ENCODE data around the gene TPP2.

Gene TPP2

GRCh38 chr13:102693250-102693649 is 96.5 kb downstream of the TPP2 start:
- no peak for DNase-seq (ENCODE audit: low read depth in 1 of 2, low spot score in 1 of 2)
- TF ChIP-seq JUND (IDR thresholded peaks at IDR 0.05; ENCODE audit: low read depth) = no peak
- in situ Hi-C loops (cut with HindIII; ENCODE audit: low pct_unique_long_range_greater_than_20kb, low sequenced_read_pairs) = no loop called here

- no peak for DNase-seq (ENCODE audit: low read depth in 1 of 2, low spot score in 1 of 2)
- no peak for TF ChIP-seq JUND (IDR thresholded peaks at IDR 0.05; ENCODE audit: low read depth)
- in situ Hi-C loops (cut with HindIII; ENCODE audit: low pct_unique_long_range_greater_than_20kb, low sequenced_read_pairs) = no loop called here
Observed at GRCh38 chr13:102693776-102694175, 97.0 kb downstream of the TPP2 start.

GRCh38 chr13:102694937-102695336 is 98.2 kb downstream of the TPP2 start, which contains the start of gene METTL21C:
METTL21C (minus strand) TSS chr13:102695044; CDS start chr13:102694498, 546 bp downstream.
- no peak for TF ChIP-seq JUND (IDR thresholded peaks at IDR 0.05; ENCODE audit: low read depth)
- in situ Hi-C loops (cut with HindIII; ENCODE audit: low pct_unique_long_range_greater_than_20kb, low sequenced_read_pairs) = no loop called here

DNA sequence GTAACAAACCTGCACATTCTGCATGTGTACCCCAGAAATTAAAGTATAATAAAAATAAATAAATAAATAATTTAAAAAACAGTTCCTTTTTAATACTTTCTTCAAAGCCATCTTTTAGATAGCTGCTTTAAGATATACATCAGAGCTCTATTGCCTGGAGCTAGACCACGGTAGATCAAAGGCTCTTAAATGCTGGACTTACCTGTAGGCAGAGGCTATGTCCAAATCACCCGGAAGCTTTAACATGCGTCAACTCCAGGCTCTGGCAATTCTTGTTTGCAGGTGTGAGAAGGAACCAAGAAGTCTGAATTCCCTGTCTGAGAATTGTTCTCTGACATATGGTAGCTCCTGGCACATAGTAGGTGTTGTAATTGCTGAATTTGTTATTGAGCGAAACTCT is 99.7 kb downstream of the TPP2 start:
- no peak for TF ChIP-seq JUND (IDR thresholded peaks at IDR 0.05; ENCODE audit: low read depth)
- in situ Hi-C loops (cut with HindIII; ENCODE audit: low pct_unique_long_range_greater_than_20kb, low sequenced_read_pairs) = no loop called here
- DNase-seq (ENCODE audit: low read depth in 1 of 2, low spot score in 1 of 2) = no peak

More at GRCh38 chr13:102694937-102695336, 98.2 kb downstream of the TPP2 start, which contains the start of gene METTL21C:
- DNase-seq (ENCODE audit: low read depth in 1 of 2, low spot score in 1 of 2) = no peak

DNA sequence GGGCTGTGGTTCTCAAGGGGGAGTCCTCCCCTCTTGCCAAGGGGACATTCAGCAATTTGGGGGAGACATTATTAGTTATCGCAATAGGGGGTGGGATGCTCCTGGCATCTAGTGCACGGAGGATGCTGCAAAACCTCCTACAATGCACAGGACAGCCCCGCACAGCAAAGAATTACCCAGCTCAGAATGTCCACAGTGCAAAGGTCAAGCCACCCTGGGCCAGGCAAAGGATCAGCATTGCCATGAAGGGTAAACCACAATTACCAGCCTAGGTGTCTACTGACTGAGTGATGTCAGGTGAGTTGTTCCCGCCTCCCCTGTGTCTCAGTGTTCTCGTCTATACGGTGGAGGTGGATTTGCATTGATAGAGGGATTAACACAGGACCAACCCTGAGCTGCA is 100.5 kb downstream of the TPP2 start:
- in situ Hi-C loops (cut with HindIII; ENCODE audit: low pct_unique_long_range_greater_than_20kb, low sequenced_read_pairs) = no loop called here
- no peak for DNase-seq (ENCODE audit: low read depth in 1 of 2, low spot score in 1 of 2)
- TF ChIP-seq JUND (IDR thresholded peaks at IDR 0.05; ENCODE audit: low read depth) = no peak

DNA sequence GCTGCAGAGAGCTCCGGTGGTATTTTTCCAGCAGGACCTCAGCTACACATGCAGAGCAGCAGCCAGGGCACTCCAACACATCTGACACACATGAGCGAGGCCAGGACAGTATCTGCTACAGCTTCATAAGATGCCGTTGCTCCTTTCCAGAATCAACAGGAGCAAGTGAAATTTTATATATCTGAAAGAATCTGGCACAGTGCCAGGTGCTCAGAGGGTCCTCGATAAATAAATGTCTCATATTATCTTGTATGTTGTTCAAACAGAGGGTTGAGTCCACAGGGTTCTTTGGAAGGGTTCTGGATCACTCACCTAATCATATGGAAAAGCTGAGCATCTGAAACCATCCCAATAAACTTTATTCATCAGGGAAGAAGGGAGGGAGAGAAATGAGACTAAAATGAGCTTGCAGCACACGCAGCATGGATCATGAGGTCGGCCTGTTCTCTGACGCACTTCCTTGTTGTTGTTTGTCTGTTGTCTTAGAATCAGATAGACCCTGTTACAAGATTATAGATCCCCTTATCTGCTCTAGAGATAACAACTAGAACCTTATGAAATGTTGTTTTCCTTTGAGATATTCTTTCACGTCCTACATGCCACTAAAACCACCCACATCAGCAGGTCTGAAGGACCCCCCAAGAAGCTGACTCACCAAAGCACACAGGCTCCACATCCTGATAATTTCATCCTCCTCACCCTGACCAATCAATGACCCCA is 101.3 kb downstream of the TPP2 start:
- no peak for DNase-seq (ENCODE audit: low read depth in 1 of 2, low spot score in 1 of 2)
- in situ Hi-C loops (cut with HindIII; ENCODE audit: low pct_unique_long_range_greater_than_20kb, low sequenced_read_pairs) = no loop called here
- no peak for TF ChIP-seq JUND (IDR thresholded peaks at IDR 0.05; ENCODE audit: low read depth)

DNA sequence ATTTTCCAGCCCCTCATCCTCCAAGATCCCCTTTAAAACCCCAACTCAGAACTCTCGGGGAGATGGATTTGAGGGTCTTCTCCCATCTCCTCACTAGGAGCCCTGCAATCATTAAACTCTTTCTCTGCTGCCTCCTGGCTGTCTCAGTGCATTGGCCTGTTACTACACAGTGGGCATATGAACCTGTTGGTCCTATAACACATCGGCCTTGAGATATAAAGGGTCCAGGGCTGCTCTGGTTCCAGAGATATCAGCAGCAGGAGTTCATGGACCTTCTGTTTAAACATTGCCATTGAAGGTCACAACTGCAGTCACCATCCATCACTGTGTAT is 101.8 kb downstream of the TPP2 start:
- in situ Hi-C loops (cut with HindIII; ENCODE audit: low pct_unique_long_range_greater_than_20kb, low sequenced_read_pairs) = no loop called here
- no peak for TF ChIP-seq JUND (IDR thresholded peaks at IDR 0.05; ENCODE audit: low read depth)
- no peak for DNase-seq (ENCODE audit: low read depth in 1 of 2, low spot score in 1 of 2)

DNA sequence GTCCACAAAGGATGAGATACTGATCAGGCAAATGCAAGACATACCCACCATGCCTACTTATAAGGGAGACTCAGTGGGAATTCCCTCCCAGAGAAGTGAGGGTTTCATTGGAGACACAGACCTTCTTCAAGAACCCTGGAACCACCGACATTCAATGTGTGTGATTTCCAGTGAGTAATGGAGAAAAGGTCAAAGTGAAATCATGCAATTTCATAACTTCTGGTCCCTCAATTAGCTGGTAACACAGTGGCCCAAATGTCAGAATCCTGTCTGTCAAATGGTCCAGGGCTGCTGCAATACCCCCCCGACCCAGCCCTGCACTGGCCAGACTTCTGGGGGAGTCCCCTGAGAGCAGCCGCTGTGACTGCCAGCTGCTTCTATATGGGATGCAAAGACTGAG is 102.7 kb downstream of the TPP2 start:
- no peak for TF ChIP-seq JUND (IDR thresholded peaks at IDR 0.05; ENCODE audit: low read depth)
- in situ Hi-C loops (cut with HindIII; ENCODE audit: low pct_unique_long_range_greater_than_20kb, low sequenced_read_pairs) = no loop called here
- no peak for DNase-seq (ENCODE audit: low read depth in 1 of 2, low spot score in 1 of 2)

DNA sequence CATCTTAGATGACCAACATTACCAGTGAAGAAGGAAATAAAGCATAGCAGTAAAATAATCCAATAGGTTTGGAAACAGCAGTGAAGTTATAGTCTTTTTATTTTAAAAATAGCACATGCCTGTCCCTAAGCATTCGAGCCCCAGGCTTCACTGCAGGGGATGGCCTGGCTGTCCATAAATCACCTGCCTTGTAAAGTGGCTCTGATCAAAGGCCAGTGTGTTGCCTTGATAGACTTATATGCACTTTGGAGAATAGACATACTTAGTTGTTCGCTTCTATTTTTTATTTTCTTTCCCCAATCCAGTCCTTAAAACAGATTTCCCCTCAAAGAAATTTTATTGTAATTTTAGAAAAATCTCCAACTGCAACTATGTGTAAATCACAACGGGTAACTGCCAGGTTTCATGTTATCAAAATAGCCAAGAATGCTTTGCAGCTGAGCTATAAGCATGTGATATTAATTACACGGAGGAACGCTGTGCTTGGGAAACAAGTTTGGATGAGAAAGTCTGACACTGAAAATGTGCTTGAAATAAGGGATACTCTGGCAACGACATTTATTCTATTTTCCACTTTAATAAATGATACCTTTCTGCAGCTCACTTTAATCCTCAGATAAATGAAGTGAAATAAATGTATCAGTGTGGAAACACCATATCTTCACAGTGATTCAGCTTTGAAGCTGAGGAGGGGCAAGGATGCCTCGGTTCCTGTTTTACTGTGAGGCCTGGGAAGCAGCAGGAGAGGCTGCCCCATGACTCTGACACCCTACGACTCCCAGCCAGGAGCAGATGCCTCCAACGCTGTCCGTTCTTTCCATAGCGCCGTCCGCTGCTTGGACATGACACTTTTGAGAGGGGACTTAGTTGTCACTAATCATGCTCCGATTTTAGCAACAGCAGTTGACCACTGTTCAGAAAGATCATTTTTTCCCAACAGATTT is 103.6 kb downstream of the TPP2 start:
- no peak for DNase-seq (ENCODE audit: low read depth in 1 of 2, low spot score in 1 of 2)
- no peak for TF ChIP-seq JUND (IDR thresholded peaks at IDR 0.05; ENCODE audit: low read depth)
- in situ Hi-C loops (cut with HindIII; ENCODE audit: low pct_unique_long_range_greater_than_20kb, low sequenced_read_pairs) = no loop called here

GRCh38 chr13:102701331-102701730 is 104.5 kb downstream of the TPP2 start:
- no peak for DNase-seq (ENCODE audit: low read depth in 1 of 2, low spot score in 1 of 2)
- in situ Hi-C loops (cut with HindIII; ENCODE audit: low pct_unique_long_range_greater_than_20kb, low sequenced_read_pairs) = no loop called here
- TF ChIP-seq JUND (IDR thresholded peaks at IDR 0.05; ENCODE audit: low read depth) = no peak

- DNase-seq (ENCODE audit: low read depth in 1 of 2, low spot score in 1 of 2) = no peak
- no peak for TF ChIP-seq JUND (IDR thresholded peaks at IDR 0.05; ENCODE audit: low read depth)
- in situ Hi-C loops (cut with HindIII; ENCODE audit: low pct_unique_long_range_greater_than_20kb, low sequenced_read_pairs) = no loop called here
Observed at GRCh38 chr13:102702965-102703725, 106.4 kb downstream of the TPP2 start.

DNA sequence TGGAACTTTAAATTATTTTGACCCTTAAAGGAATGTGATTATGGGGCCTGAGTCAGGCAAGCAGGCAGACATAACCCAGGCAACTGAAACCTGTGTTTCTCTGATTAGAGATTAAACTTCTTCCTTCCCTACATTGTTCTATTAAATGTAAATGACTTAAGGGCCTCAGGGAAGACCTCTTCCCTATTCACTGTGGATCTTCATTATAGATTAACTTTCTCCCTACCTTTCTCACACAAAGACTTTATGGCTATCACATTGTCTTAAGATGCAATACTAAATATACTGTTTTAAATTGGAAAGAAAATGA is 106.9 kb downstream of the TPP2 start:
- no peak for DNase-seq (ENCODE audit: low read depth in 1 of 2, low spot score in 1 of 2)
- no peak for TF ChIP-seq JUND (IDR thresholded peaks at IDR 0.05; ENCODE audit: low read depth)
- in situ Hi-C loops (cut with HindIII; ENCODE audit: low pct_unique_long_range_greater_than_20kb, low sequenced_read_pairs) = no loop called here

Measured in T47D (cell line).